ENCODE data around the gene PCSK4. TPM values are rescaled to one million over a fixed set of nuclear protein-coding genes. Genes with fewer than 3 reads are reported as not detected.

The PCSK4 gene
- total RNA-seq, 1 donor from 2014 or later, result 3.2 TPM

GRCh38 chr19:1487576-1488281 lies 2.4 kb downstream of the PCSK4 start:
- Mint-ChIP-seq H3K27ac (ENCODE audit: unreplicated experiment) (no peak overlapping the region), H3K4me3 (ENCODE audit: unreplicated experiment) (no peak overlapping the region), H3K9me3 (ENCODE audit: unreplicated experiment) (no peaks in the 10 kb centered on the region), H3K27me3 (ENCODE audit: unreplicated experiment) (peaks cover 6% of the 10 kb centered on the region), H3K36me3 (ENCODE audit: unreplicated experiment) (no peaks in the 10 kb centered on the region), H3K4me1 (ENCODE audit: unreplicated experiment) (peaks cover 10% of the 10 kb centered on the region)
- DNase-seq (ENCODE audit: extremely low spot score, unreplicated experiment), result peak; percentile 83
- no peak for TF ChIP-seq CTCF (IDR thresholded peaks at IDR 0.05)

- H3K27ac Mint-ChIP-seq (ENCODE audit: unreplicated experiment), result no peak overlapping the region
- H3K4me3 Mint-ChIP-seq (ENCODE audit: unreplicated experiment), result no peak overlapping the region
- H3K36me3 Mint-ChIP-seq (ENCODE audit: unreplicated experiment), result no peaks in the 10 kb centered on the region
- TF ChIP-seq CTCF (IDR thresholded peaks at IDR 0.05), result no peak
- peaks cover 9% of the 10 kb centered on the region for H3K4me1 Mint-ChIP-seq (ENCODE audit: unreplicated experiment)
- no peaks in the 10 kb centered on the region for H3K9me3 Mint-ChIP-seq (ENCODE audit: unreplicated experiment)
- H3K27me3 Mint-ChIP-seq (ENCODE audit: unreplicated experiment), result peaks cover 2% of the 10 kb centered on the region
- DNase-seq (ENCODE audit: extremely low spot score, unreplicated experiment), result peak; percentile 84
Measured at GRCh38 chr19:1486720-1487575, 3.2 kb downstream of the PCSK4 start.

GRCh38 chr19:1483979-1484428 lies 6.1 kb downstream of the PCSK4 start:
- no peaks in the 10 kb centered on the region for H3K36me3 Mint-ChIP-seq (ENCODE audit: unreplicated experiment)
- TF ChIP-seq CTCF (IDR thresholded peaks at IDR 0.05), result no peak
- no peak for DNase-seq (ENCODE audit: extremely low spot score, unreplicated experiment)
- H3K9me3 Mint-ChIP-seq (ENCODE audit: unreplicated experiment), result no peaks in the 10 kb centered on the region
- H3K27ac Mint-ChIP-seq (ENCODE audit: unreplicated experiment), result no peak overlapping the region
- H3K4me1 Mint-ChIP-seq (ENCODE audit: unreplicated experiment), result peaks cover 3% of the 10 kb centered on the region
- H3K4me3 Mint-ChIP-seq (ENCODE audit: unreplicated experiment), result no peak overlapping the region
- H3K27me3 Mint-ChIP-seq (ENCODE audit: unreplicated experiment), result no peaks in the 10 kb centered on the region

- no peaks in the 10 kb centered on the region for H3K36me3 Mint-ChIP-seq (ENCODE audit: unreplicated experiment)
- H3K9me3 Mint-ChIP-seq (ENCODE audit: unreplicated experiment), result no peaks in the 10 kb centered on the region
- no peak for DNase-seq (ENCODE audit: extremely low spot score, unreplicated experiment)
- H3K27ac Mint-ChIP-seq (ENCODE audit: unreplicated experiment), result no peak overlapping the region
- H3K4me3 Mint-ChIP-seq (ENCODE audit: unreplicated experiment), result no peak overlapping the region
- no peak for TF ChIP-seq CTCF (IDR thresholded peaks at IDR 0.05)
- H3K27me3 Mint-ChIP-seq (ENCODE audit: unreplicated experiment), result no peaks in the 10 kb centered on the region
- H3K4me1 Mint-ChIP-seq (ENCODE audit: unreplicated experiment), result peaks cover 5% of the 10 kb centered on the region
Measured at GRCh38 chr19:1483131-1483978, 6.8 kb downstream of the PCSK4 start.
